ENCODE results near the gene LCE2D.
"Not testable (repeated sequence)": the region's sequence is repeated elsewhere in the genome, so short reads cannot be mapped to it uniquely, and the experiment has no call there.

The LCE2D gene

GRCh38 chr1:152663098-152663497 lies at the start of gene LCE2D:
LCE2D (plus strand) TSS chr1:152663380; CDS start chr1:152664106, 726 bp downstream.
- no peak for DNase-seq (ENCODE audit: low spot score)

- DNase-seq (ENCODE audit: low spot score) = no peak
These were observed 49.7 kb upstream of the LCE2D start, which contains the start of gene LCE3B for GRCh38 chr1:152613511-152613910. LCE3B (plus strand) TSS chr1:152613811; CDS start chr1:152613811, 0 bp downstream.

GRCh38 chr1:152621993-152622392 lies 41.2 kb upstream of the LCE2D start:
- no peak for DNase-seq (ENCODE audit: low spot score)

GRCh38 chr1:152622803-152623202 lies 40.4 kb upstream of the LCE2D start, which contains the start of gene LCE3A:
LCE3A (minus strand) TSS chr1:152623103; CDS start chr1:152623103, 0 bp downstream.
- no peak for DNase-seq (ENCODE audit: low spot score)

GRCh38 chr1:152623203-152623844 lies 39.9 kb upstream of the LCE2D start:
- no peak for DNase-seq (ENCODE audit: low spot score)

GRCh38 chr1:152626744-152627143 lies 36.4 kb upstream of the LCE2D start:
- DNase-seq (ENCODE audit: low spot score) = no peak

- no peak for DNase-seq (ENCODE audit: low spot score)
These were observed 32.6 kb upstream of the LCE2D start for GRCh38 chr1:152630596-152630995.

GRCh38 chr1:152640351-152640750 lies 22.8 kb upstream of the LCE2D start:
- DNase-seq (ENCODE audit: low spot score) = no peak

GRCh38 chr1:152643945-152644344 lies 19.2 kb upstream of the LCE2D start:
- no peak for DNase-seq (ENCODE audit: low spot score)

GRCh38 chr1:152645146-152645545 lies 18.0 kb upstream of the LCE2D start:
- no peak for DNase-seq (ENCODE audit: low spot score)

GRCh38 chr1:152646656-152647055 lies 16.5 kb upstream of the LCE2D start:
- DNase-seq (ENCODE audit: low spot score) = no peak

- DNase-seq (ENCODE audit: low spot score) = no peak
These were observed 9.1 kb upstream of the LCE2D start for GRCh38 chr1:152654110-152654509.

GRCh38 chr1:152656459-152656858 lies 6.7 kb upstream of the LCE2D start:
- DNase-seq (ENCODE audit: low spot score) = no peak

- no peak for DNase-seq (ENCODE audit: low spot score)
These were observed 5.5 kb upstream of the LCE2D start for GRCh38 chr1:152657677-152658076.

- no peak for DNase-seq (ENCODE audit: low spot score)
These were observed 4.5 kb upstream of the LCE2D start for GRCh38 chr1:152658649-152659048.

- DNase-seq (ENCODE audit: low spot score) = not testable (repeated sequence)
These were observed 3.0 kb downstream of the LCE2D start for GRCh38 chr1:152666171-152666570.

GRCh38 chr1:152667648-152668047 lies 4.5 kb downstream of the LCE2D start:
- no peak for DNase-seq (ENCODE audit: low spot score)

GRCh38 chr1:152673016-152673415 lies 9.8 kb downstream of the LCE2D start:
- no peak for DNase-seq (ENCODE audit: low spot score)

- not testable (repeated sequence) for DNase-seq (ENCODE audit: low spot score)
These were observed 11.8 kb downstream of the LCE2D start, which contains the start of gene LCE2C for GRCh38 chr1:152674983-152675382. LCE2C (plus strand) TSS chr1:152675279; CDS start chr1:152676016, 737 bp downstream.

- no peak for DNase-seq (ENCODE audit: low spot score)
These were observed 16.3 kb downstream of the LCE2D start for GRCh38 chr1:152679459-152679858.

GRCh38 chr1:152681616-152682015 lies 18.4 kb downstream of the LCE2D start:
- DNase-seq (ENCODE audit: low spot score) = no peak

GRCh38 chr1:152683846-152684245 lies 20.7 kb downstream of the LCE2D start:
- DNase-seq (ENCODE audit: low spot score) = no peak

- DNase-seq (ENCODE audit: low spot score) = not testable (repeated sequence)
These were observed 22.6 kb downstream of the LCE2D start, which contains the start of gene LCE2B for GRCh38 chr1:152685823-152686222. LCE2B (plus strand) TSS chr1:152686123; CDS start chr1:152686844, 721 bp downstream.

Measured in left forelimb (tissue), 1 donor.